B cell (primary cell): ENCODE measurements around the gene RPP25L.

Experiments used
- CTCF ChIP-seq: fragments of 200-600 bp; IDR thresholded peaks from one replicate; pipeline ENCODE4 v1.8.0; 2022; ENCODE audit warnings: antibody characterized with exemption, mild to moderate bottlenecking
- EZH2 ChIP-seq: IDR thresholded peaks from 2 replicates; pipeline ENCODE4 v1.6.1; 2012; ENCODE audit warnings: borderline replicate concordance, low read depth, mild to moderate bottlenecking, moderate library complexity, low read length; ENCODE audit not compliant: insufficient read depth, poor library complexity, severe bottlenecking

DNA sequence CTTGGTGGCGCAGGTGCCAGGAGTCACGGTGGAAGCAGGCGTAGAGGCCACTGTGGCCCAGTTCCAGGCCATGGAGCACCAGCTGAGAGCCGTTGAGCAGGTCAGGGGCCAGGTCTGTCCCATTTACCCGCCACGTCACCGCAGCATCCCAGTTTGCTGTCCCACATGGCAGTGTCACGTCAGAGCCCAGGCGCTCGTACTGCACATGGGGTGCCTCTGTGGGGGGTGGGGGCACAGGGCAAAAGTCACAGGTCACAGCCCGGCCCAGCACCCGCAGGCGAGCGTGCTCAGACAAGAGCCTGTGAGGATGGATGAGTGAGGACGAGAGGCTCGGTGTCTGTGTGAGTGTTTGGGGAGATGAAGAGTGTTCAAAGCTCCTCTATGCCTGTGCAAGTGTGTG, 47.3 kb downstream of the RPP25L start:
- no peak for TF ChIP-seq CTCF
- no peak for TF ChIP-seq EZH2
